Smooth muscle cell (in vitro differentiated cells): ENCODE data around the gene TANC1. TPM values are rescaled to one million over a fixed set of nuclear protein-coding genes. Genes with fewer than 3 reads are reported as not detected.

ENCODE experiments used
- DNase-seq: peaks from one replicate; lab custom pipeline; 2025; ENCODE audit not compliant: unreplicated experiment; lab: John Stamatoyannopoulos, UW
- H2AFZ ChIP-seq: fragments of 200-600 bp; sonication (generic); 2 replicates; pipeline ENCODE4 v1.6.0; 2016; ENCODE audit warnings: antibody characterized with exemption, low read depth, mild to moderate bottlenecking
- H3F3A ChIP-seq: fragments of 200-600 bp; sonication (generic); 2 replicates; pipeline ENCODE4 v1.6.0; 2017; ENCODE audit warnings: antibody characterized with exemption, low read depth
- H3K27ac ChIP-seq: fragments of 200-600 bp; sonication (generic); 2 replicates; pipeline ENCODE4 v1.5.1; 2016; ENCODE audit warnings: low read depth, mild to moderate bottlenecking
- H3K27me3 ChIP-seq: fragments of 200-600 bp; sonication (generic); 2 replicates; pipeline ENCODE4 v1.6.1; 2016; ENCODE audit warnings: low read depth, mild to moderate bottlenecking
- H3K36me3 ChIP-seq: fragments of 200-600 bp; sonication (generic); 2 replicates; pipeline ENCODE4 v1.5.1; 2016; ENCODE audit warnings: low read depth
- H3K4me1 ChIP-seq: fragments of 200-600 bp; sonication (generic); 2 replicates; pipeline ENCODE4 v1.5.1; 2016; ENCODE audit warnings: low read depth
- H3K4me2 ChIP-seq: fragments of 200-600 bp; sonication (generic); 2 replicates; pipeline ENCODE4 v1.6.0; 2016; ENCODE audit warnings: mild to moderate bottlenecking
- H3K4me3 ChIP-seq: fragments of 200-600 bp; sonication (generic); 2 replicates; pipeline ENCODE4 v1.5.1; 2016; ENCODE audit warnings: mild to moderate bottlenecking
- H3K79me2 ChIP-seq: fragments of 200-600 bp; sonication (generic); 2 replicates; pipeline ENCODE4 v1.6.0; 2016; ENCODE audit warnings: low read depth, mild to moderate bottlenecking
- H3K9ac ChIP-seq: fragments of 200-600 bp; sonication (generic); 2 replicates; pipeline ENCODE4 v1.6.0; 2016; ENCODE audit warnings: low read depth
- H3K9me3 ChIP-seq: fragments of 200-600 bp; sonication (generic); replicated peaks from 2 replicates; pipeline ENCODE4 v1.5.1; 2016; ENCODE audit warnings: low read depth
- H4K20me1 ChIP-seq: fragments of 200-600 bp; sonication (generic); 2 replicates; pipeline ENCODE4 v1.6.0; 2016; ENCODE audit warnings: low read depth
- CTCF ChIP-seq: fragments of 200-600 bp; sonication (generic); IDR thresholded peaks from 2 replicates; pipeline ENCODE4 v1.5.1; 2017; ENCODE audit warnings: borderline replicate concordance, mild to moderate bottlenecking, antibody characterized with exemption; ENCODE audit not compliant: insufficient read depth, poor library complexity, severe bottlenecking
- WGBS: methylation state at CpG from one replicate; pipeline ENCODE4 v1.1.7; 2016; ENCODE audit warnings: low lambda C conversion rate; 5-methylcytosine and 5-hydroxymethylcytosine counted together
- polyA plus RNA-seq: library from polyadenylated mRNA; unstranded; fragments of >200 nt; fragmentation: Nextera tagmentation; extraction: Ambion mirVana; gene quantifications from 2 replicates; pipeline ENCODE4 v1.2.1, GENCODE V29; 2016
- total RNA-seq: library from RNA; depleted of rRNA; stranded (reverse); fragments of >200 nt; gene quantifications from 2 replicates; pipeline ENCODE4 v1.2.3, GENCODE V29; 2014

The TANC1 gene
- total and polyA plus RNA-seq, 2 experiments from 2014 or later = 9.1 to 30.8 TPM

- H3K4me3 ChIP-seq = no peak overlapping the region
- no peak for DNase-seq
- 97% methylated on average over 4 of the region's 4 CpGs for WGBS
- H3K9ac ChIP-seq = no peak overlapping the region
- no peaks in the 10 kb centered on the region for H3K79me2 ChIP-seq
- no peak overlapping the region for H3K4me2 ChIP-seq
- no peak overlapping the region for H3K27ac ChIP-seq
- no peak for TF ChIP-seq CTCF
- no peak overlapping the region for H2AFZ ChIP-seq
- H4K20me1 ChIP-seq = no peaks in the 10 kb centered on the region
- H3K9me3 ChIP-seq = no peaks in the 10 kb centered on the region
- no peaks in the 10 kb centered on the region for H3K4me1 ChIP-seq
- no peaks in the 10 kb centered on the region for H3K36me3 ChIP-seq
- H3K27me3 ChIP-seq = no peaks in the 10 kb centered on the region
- H3F3A ChIP-seq = no peaks in the 10 kb centered on the region
Observed at GRCh38 chr2:159252905-159253304, 284.5 kb downstream of the TANC1 start.

GRCh38 chr2:159256159-159256558 is 287.7 kb downstream of the TANC1 start:
- TF ChIP-seq CTCF = no peak
- no peak overlapping the region for H3K27ac ChIP-seq
- no peaks in the 10 kb centered on the region for H4K20me1 ChIP-seq
- H3K4me2 ChIP-seq = no peak overlapping the region
- no peaks in the 10 kb centered on the region for H3K36me3 ChIP-seq
- H3K9ac ChIP-seq = no peak overlapping the region
- no peak overlapping the region for H2AFZ ChIP-seq
- no peaks in the 10 kb centered on the region for H3K9me3 ChIP-seq
- no peaks in the 10 kb centered on the region for H3F3A ChIP-seq
- 37% methylated on average over 2 of the region's 2 CpGs for WGBS
- H3K79me2 ChIP-seq = peaks cover 5% of the 10 kb centered on the region
- H3K27me3 ChIP-seq = no peaks in the 10 kb centered on the region
- DNase-seq = no peak
- no peak overlapping the region for H3K4me3 ChIP-seq
- H3K4me1 ChIP-seq = no peaks in the 10 kb centered on the region

GRCh38 chr2:159262226-159262625 is 293.8 kb downstream of the TANC1 start:
- H4K20me1 ChIP-seq = no peaks in the 10 kb centered on the region
- H3K27me3 ChIP-seq = no peaks in the 10 kb centered on the region
- peak overlapping the region; percentile 45 for H3K27ac ChIP-seq
- H3F3A ChIP-seq = peaks cover 3% of the 10 kb centered on the region
- H3K79me2 ChIP-seq = peaks cover 9% of the 10 kb centered on the region
- H3K9me3 ChIP-seq = no peaks in the 10 kb centered on the region
- 73% methylated on average over 6 of the region's 6 CpGs for WGBS
- no peak overlapping the region for H3K4me3 ChIP-seq
- H3K4me1 ChIP-seq = no peaks in the 10 kb centered on the region
- H3K36me3 ChIP-seq = no peaks in the 10 kb centered on the region
- H3K9ac ChIP-seq = no peak overlapping the region
- no peak for DNase-seq
- no peak overlapping the region for H2AFZ ChIP-seq
- peak overlapping the region; percentile 17 for H3K4me2 ChIP-seq
- TF ChIP-seq CTCF = no peak

GRCh38 chr2:159262904-159263303 is 294.5 kb downstream of the TANC1 start:
- H3K9me3 ChIP-seq = no peaks in the 10 kb centered on the region
- H3K27ac ChIP-seq = peak overlapping the region; percentile 45
- no peaks in the 10 kb centered on the region for H3K4me1 ChIP-seq
- no peak for TF ChIP-seq CTCF
- DNase-seq = no peak
- 17% methylated on average over 5 of the region's 5 CpGs for WGBS
- no peaks in the 10 kb centered on the region for H3K27me3 ChIP-seq
- H4K20me1 ChIP-seq = no peaks in the 10 kb centered on the region
- H3K79me2 ChIP-seq = peaks cover 9% of the 10 kb centered on the region
- no peak overlapping the region for H2AFZ ChIP-seq
- no peaks in the 10 kb centered on the region for H3K36me3 ChIP-seq
- peak overlapping the region; percentile 36 for H3K4me2 ChIP-seq
- no peak overlapping the region for H3K4me3 ChIP-seq
- peaks cover 3% of the 10 kb centered on the region for H3F3A ChIP-seq
- H3K9ac ChIP-seq = no peak overlapping the region
